ENCODE data around the gene ITFG2.

DNA sequence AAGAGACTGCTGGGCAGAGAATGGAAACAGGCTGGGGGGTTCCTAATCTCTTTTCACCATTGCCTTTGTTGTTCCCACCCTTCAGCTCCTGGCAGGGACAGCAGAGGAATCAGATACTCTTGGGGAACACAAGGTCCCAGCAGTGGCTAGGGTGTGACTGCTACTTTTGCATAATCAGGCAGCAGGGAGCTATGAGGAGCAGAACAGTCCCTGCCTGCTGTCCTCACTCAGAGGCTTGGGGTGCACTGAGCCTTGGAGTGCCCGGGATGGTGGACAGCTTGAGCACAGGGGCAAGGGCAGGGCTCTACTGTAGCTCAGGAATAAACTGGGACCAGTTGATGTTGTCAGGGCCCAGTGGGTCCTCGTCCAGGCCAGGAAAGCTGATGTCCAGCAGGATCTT, 45.9 kb downstream of the ITFG2 start:
- no peak for TF ChIP-seq EZH2 (IDR thresholded peaks at IDR 0.05)
- no peak for TF ChIP-seq CTCF (IDR thresholded peaks at IDR 0.05)
- TF ChIP-seq EZH2phosphoT487 (IDR thresholded peaks at IDR 0.05) = no peak
